Uterus (tissue), 4 donors: ENCODE data around the gene SRRT. TPM values are rescaled to one million over a fixed set of nuclear protein-coding genes. Genes with fewer than 3 reads are reported as not detected.

ENCODE experiments used
- DNase-seq, 2 donors: peaks; one replicate each; pipeline ENCODE4 v3.0.0-alpha.2; 2019 to 2020
- H3K27ac ChIP-seq, 2 donors: fragments of 200-600 bp; sonication (generic); 1 replicate in 1 of 2; 2 replicates in 1 of 2; pipeline ENCODE4 v1.5.1; 2016 to 2018
- H3K27me3 ChIP-seq, 2 donors: fragments of 200-600 bp; sonication (generic); one replicate each; pipeline ENCODE4 v1.5.1; 2018 to 2019; ENCODE audit warnings: control low read depth in 1 of 2
- H3K36me3 ChIP-seq, 2 donors: fragments of 200-600 bp; sonication (generic); one replicate each; pipeline ENCODE4 v1.5.1; 2019; ENCODE audit warnings: control low read depth in 1 of 2
- H3K4me1 ChIP-seq, 2 donors: fragments of 200-600 bp; sonication (generic); one replicate each; pipeline ENCODE4 v1.5.1; 2018 to 2019; ENCODE audit warnings: control low read depth in 1 of 2
- H3K4me3 ChIP-seq, 2 donors: fragments of 200-600 bp; sonication (generic); 1 replicate in 1 of 2; 2 replicates in 1 of 2; pipeline ENCODE4 v1.5.1; 2018 to 2019; ENCODE audit warnings: mild to moderate bottlenecking in 1 of 2
- H3K9me3 ChIP-seq, 2 donors: fragments of 200-600 bp; sonication (generic); one replicate each; pipeline ENCODE4 v1.5.1; 2019; ENCODE audit warnings: control low read depth in 1 of 2
- POLR2A ChIP-seq, 2 donors: fragments of 450-650 bp; IDR thresholded peaks; one replicate each; pipeline ENCODE4 v1.6.1; 2016; ENCODE audit warnings: antibody characterized with exemption in 2 of 2, mild to moderate bottlenecking in 1 of 2, moderate library complexity in 1 of 2
- intact Hi-C: fragments of 100-400 bp; cut with DNase I; formaldehyde crosslinking; loops from one replicate; pipeline ENCODE4 v1.15.1; 2023; ENCODE audit warnings: low total_unique reads
- total RNA-seq, 4 donors: library from RNA; depleted of rRNA in 3 of 4; stranded (reverse); fragments of >200 nt in 3 of 4; gene quantifications; one replicate each; pipeline versions ENCODE4 v1.1.0 to v1.2.4, GENCODE V29; 2014 to 2023
- TF ChIP-seq, protein P1 (sequence below), 4 experiments: fragments of 200-600 bp in 2 of 4; fragments of 450-650 bp in 2 of 4; sonication (generic) in 2 of 4; IDR thresholded peaks; one replicate each; pipeline ENCODE4 v1.5.1; 2016 to 2019; ENCODE audit warnings: antibody characterized with exemption in 4 of 4, mild to moderate bottlenecking in 2 of 4, moderate library complexity in 1 of 4
- donor health status: DM: yes; HTN: yes; CAD: no.

SRRT gene
- total RNA-seq, 4 donors from 2014 or later: 17.1 to 185 (median 41.1) TPM

DNA sequence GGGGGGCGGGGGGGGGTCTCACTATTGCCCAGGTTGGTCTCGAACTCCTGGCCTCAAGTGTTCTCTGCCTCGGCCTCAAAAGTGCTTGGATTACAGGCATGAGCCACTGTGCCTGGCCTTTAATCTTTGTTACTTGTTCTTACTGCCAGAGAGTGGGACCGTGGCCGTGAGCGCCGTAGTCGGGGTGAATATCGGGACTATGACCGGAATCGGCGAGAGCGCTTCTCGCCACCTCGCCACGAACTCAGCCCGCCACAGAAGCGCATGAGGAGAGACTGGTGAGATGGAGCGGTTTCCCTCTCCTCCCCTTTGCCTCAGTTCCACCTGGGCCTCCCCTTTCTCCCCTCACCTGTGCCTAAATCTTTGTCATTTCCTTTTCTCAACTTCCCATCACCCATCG lies 6.2 kb downstream of the SRRT start:
- Histone ChIP-seq H3K27me3 (no peaks in the 10 kb centered on the region), H3K4me3 (no peak overlapping the region), H3K27ac (no peak overlapping the region), H3K36me3 (no peaks in the 10 kb centered on the region), H3K9me3 (no peaks in the 10 kb centered on the region), H3K4me1 (peaks cover 0 to under 1% of the 10 kb centered on the region in 2 donors)
- DNase-seq: no peak
- TF ChIP-seq, protein P1, sequence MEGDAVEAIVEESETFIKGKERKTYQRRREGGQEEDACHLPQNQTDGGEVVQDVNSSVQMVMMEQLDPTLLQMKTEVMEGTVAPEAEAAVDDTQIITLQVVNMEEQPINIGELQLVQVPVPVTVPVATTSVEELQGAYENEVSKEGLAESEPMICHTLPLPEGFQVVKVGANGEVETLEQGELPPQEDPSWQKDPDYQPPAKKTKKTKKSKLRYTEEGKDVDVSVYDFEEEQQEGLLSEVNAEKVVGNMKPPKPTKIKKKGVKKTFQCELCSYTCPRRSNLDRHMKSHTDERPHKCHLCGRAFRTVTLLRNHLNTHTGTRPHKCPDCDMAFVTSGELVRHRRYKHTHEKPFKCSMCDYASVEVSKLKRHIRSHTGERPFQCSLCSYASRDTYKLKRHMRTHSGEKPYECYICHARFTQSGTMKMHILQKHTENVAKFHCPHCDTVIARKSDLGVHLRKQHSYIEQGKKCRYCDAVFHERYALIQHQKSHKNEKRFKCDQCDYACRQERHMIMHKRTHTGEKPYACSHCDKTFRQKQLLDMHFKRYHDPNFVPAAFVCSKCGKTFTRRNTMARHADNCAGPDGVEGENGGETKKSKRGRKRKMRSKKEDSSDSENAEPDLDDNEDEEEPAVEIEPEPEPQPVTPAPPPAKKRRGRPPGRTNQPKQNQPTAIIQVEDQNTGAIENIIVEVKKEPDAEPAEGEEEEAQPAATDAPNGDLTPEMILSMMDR (IDR thresholded peaks at IDR 0.05): no peak
- intact Hi-C loops: no loop called here

DNA sequence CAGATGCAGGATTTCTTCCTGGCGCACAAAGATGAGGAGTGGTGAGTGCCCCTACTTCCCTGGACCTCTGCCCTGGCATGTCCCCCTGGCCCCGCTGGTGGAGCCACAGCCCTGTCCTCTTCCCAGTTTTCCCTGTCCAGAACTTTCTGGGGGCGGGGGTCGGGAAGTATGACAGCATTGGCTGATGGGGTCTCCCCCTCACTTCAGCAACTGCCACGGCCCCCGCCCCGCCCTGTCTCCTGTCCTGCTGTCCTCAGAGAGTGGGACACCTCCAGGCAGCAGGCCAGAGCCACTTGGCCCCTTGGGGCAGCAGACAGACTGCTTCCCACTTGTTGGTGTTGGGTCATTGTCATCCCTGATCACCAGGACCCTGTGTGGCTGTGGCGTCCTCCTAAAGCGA lies 7.3 kb downstream of the SRRT start:
- H3K4me1 ChIP-seq: no peaks in the 10 kb centered on the region
- TF ChIP-seq POLR2A (IDR thresholded peaks at IDR 0.05): no peak
- TF ChIP-seq, protein P1 (IDR thresholded peaks at IDR 0.05): no peak
- no peaks in the 10 kb centered on the region for H3K36me3 ChIP-seq
- intact Hi-C loops: no loop called here
- H3K27me3 ChIP-seq: no peaks in the 10 kb centered on the region
- no peaks in the 10 kb centered on the region for H3K9me3 ChIP-seq
- no peak for DNase-seq
- no peak overlapping the region for H3K4me3 ChIP-seq
- H3K27ac ChIP-seq: no peak overlapping the region

DNA sequence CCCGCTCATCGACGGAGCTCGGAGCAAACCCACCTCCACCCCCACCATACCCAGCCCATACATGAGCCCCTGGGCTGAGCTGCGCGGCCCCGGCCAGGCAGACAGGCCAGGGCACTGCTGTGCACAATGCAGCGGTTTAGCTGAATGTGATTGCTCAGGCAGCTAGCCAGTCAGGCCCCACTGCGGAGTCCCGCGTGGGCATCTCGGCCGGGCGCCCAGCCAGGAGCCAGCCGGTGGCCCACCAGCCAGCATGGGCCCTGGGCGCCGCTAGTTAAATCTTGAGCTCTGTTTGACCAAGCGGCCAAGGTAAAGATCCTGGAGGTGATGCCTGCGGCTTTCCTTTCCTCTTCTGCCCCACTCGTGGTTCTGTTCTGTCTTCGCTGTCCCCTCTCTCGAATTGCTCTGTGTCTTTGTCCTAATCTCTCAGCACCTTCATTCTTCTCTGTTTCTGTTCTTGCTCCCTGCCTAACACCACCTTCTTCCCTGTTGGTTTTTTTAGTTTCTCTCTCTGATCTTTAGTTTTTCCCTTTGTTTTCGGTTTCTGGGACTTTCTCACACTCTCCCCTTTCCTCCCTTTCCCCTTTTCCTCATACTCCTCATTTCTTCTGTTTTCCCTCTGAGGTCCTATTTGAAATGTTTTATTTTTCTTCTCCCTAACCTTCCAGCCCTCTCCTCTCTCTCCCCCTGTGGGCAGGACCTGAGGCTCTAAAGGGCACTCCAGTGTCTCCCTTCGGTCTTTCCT lies 8.1 kb downstream of the SRRT start:
- Histone ChIP-seq H3K4me3 (no peak overlapping the region), H3K27ac (no peak overlapping the region), H3K27me3 (no peaks in the 10 kb centered on the region), H3K4me1 (peaks cover 0 to 3% of the 10 kb centered on the region in 2 donors), H3K9me3 (no peaks in the 10 kb centered on the region), H3K36me3 (no peaks in the 10 kb centered on the region)
- intact Hi-C loops: no loop called here
- TF ChIP-seq POLR2A (IDR thresholded peaks at IDR 0.05): no peak
- TF ChIP-seq, protein P1 (IDR thresholded peaks at IDR 0.05): no peak
- no peak for DNase-seq

DNA sequence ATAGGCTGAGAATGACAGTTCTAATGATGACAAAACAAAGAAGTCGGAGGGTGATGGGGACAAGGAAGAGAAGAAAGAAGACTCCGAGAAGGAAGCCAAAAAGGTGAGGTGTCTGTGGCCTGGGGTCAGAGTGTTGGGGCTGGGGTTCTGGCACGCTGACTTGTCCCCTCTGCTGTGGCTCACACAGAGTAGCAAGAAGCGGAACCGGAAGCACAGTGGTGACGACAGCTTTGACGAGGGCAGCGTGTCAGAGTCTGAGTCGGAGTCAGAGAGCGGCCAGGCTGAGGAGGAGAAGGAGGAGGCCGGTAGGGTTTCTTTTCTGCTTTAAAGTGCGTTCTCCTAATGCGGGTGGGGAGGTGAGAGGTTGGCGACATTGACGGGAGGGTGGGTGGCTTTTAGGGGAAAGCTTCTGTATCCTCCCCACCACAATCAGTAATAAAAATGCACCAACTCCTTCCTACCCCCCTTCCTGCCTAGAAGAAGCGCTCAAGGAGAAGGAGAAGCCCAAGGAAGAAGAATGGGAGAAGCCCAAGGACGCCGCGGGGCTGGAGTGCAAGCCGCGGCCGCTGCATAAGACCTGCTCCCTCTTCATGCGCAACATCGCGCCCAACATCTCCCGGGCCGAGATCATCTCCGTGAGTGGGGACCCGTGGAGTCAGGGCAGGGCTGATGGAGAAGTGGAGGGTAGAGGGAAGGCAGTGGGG lies 10.0 kb downstream of the SRRT start:
- no peak overlapping the region for H3K27ac ChIP-seq
- H3K4me3 ChIP-seq: no peak overlapping the region
- intact Hi-C loops: no loop called here
- no peak for DNase-seq
- peaks cover 0 to 13% of the 10 kb centered on the region in 2 donors for H3K4me1 ChIP-seq
- H3K27me3 ChIP-seq: no peaks in the 10 kb centered on the region
- TF ChIP-seq, protein P1 (IDR thresholded peaks at IDR 0.05): no peak
- TF ChIP-seq POLR2A (IDR thresholded peaks at IDR 0.05): no peak
- H3K36me3 ChIP-seq: no peaks in the 10 kb centered on the region
- H3K9me3 ChIP-seq: no peaks in the 10 kb centered on the region

DNA sequence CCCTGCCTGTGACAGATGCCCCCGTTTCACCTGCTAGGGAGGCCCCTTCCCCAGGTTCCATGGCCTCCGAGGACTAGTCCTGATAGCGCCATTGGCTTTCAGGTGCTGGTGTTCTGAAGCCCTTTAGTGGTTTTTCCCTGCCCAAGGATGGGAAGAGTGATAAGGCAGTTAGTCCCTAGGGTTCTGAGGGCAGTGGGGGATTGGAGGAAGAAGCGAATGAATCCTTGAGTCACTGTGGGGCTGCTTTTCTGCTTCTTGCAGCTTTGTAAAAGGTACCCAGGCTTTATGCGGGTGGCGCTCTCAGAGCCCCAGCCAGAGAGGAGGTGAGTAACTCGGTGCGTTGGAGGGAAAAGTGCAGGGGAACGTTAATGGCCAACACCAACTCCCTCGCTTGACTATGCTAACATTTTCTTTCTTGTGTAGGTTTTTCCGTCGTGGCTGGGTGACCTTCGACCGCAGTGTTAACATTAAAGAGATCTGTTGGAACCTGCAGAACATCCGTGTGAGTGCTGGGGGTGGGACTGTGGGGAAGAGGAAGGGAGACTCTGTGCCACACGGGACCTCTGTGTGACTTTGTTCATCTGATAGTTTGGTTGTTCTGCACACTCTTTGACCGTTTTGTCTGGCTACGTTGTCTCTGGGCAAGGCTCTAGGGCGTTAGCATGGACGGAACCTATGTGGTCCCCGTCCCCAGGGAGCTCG lies 10.7 kb downstream of the SRRT start:
- Histone ChIP-seq H3K27ac (no peak overlapping the region), H3K4me3 (no peak overlapping the region), H3K27me3 (no peaks in the 10 kb centered on the region), H3K9me3 (no peaks in the 10 kb centered on the region), H3K36me3 (no peaks in the 10 kb centered on the region), H3K4me1 (peaks cover 0 to 13% of the 10 kb centered on the region in 2 donors)
- no peak for DNase-seq
- TF ChIP-seq POLR2A (IDR thresholded peaks at IDR 0.05): no peak
- TF ChIP-seq, protein P1 (IDR thresholded peaks at IDR 0.05): no peak
- intact Hi-C loops: no loop called here
